22Rv1 (cell line): ENCODE results near the gene HELZ.

ENCODE experiments used
- H3K27ac ChIP-seq: fragments of 450-650 bp; 2 replicates; pipeline ENCODE4 v1.5.1; 2017
- ZFX ChIP-seq: fragments of 450-650 bp; IDR thresholded peaks from 2 replicates; pipeline ENCODE4 v1.6.1; 2017; ENCODE audit warnings: antibody characterized with exemption, borderline replicate concordance
- TF ChIP-seq, protein P1 (sequence below): fragments of 450-650 bp; IDR thresholded peaks from 2 replicates; pipeline ENCODE4 v1.5.1; 2017; ENCODE audit warnings: mild to moderate bottlenecking

Gene HELZ

DNA sequence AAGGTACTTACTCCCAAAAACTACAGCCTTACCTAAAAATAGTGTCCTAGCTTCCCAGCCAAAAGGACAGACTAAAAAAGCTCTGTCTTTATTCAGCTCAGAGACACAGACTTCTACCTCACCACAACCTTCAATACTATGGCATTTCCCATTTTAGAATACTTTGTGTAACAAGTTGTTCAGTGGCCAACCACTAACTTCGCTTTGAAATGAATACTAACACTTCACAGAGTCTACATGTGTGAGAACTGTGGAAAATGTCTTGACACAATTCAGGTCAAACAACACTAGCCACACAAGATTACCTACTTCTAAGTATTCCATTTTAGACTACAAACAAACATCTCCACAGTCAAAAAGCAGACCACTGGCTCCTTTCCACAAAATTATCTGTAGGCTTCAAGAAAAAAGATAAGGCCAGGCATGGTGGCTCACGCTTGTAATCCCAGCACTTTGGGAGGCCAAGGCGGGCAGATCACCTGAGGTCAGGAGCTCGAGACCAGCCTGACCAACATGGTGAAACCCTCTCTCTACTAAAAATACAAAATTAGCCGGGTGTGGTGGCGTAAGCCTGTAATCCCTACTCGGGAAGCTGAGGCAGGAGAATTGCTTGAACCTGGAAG, 3.2 kb downstream of the HELZ start:
- no peak for TF ChIP-seq ZFX
- TF ChIP-seq, protein P1, sequence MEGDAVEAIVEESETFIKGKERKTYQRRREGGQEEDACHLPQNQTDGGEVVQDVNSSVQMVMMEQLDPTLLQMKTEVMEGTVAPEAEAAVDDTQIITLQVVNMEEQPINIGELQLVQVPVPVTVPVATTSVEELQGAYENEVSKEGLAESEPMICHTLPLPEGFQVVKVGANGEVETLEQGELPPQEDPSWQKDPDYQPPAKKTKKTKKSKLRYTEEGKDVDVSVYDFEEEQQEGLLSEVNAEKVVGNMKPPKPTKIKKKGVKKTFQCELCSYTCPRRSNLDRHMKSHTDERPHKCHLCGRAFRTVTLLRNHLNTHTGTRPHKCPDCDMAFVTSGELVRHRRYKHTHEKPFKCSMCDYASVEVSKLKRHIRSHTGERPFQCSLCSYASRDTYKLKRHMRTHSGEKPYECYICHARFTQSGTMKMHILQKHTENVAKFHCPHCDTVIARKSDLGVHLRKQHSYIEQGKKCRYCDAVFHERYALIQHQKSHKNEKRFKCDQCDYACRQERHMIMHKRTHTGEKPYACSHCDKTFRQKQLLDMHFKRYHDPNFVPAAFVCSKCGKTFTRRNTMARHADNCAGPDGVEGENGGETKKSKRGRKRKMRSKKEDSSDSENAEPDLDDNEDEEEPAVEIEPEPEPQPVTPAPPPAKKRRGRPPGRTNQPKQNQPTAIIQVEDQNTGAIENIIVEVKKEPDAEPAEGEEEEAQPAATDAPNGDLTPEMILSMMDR: no peak
- no peak overlapping the region for H3K27ac ChIP-seq

DNA sequence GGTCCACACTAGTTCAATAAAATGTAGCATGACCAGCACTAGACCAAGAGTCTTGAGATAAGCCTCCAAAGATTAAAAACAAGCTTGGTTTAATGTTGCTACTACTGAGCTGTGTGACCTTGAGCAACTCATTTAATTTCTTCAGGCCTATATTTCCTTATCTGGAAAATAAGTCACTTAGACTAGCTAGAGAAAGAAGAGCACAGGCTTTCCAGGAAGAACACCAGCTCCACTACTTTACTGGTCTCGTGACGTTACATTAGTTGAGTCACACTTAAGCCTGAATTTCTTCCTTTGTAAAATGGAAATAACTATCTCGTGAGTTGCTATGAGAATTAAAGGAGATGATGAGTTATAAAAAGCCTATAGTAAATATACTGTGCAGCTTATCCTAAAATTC, 5.4 kb downstream of the HELZ start:
- TF ChIP-seq, protein P1: no peak
- no peak for TF ChIP-seq ZFX
- no peak overlapping the region for H3K27ac ChIP-seq

DNA sequence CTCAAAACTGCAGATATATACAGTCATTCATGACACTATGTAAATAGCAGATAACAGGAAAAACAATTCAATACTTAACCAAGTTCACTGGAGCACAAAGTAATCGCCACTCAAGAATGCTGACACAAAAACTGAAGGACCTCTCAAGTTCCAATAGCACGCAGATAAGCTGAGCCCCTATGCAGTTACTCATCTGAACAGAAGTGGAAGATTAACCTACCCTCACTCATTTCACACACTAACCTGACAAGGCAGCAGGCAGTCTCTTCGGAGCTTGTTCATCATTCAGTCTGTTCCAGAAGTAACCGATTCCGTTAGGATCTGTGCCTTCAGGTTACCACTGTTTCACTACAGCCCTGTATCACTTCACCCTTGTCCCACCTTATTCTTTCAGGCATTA, 6.0 kb downstream of the HELZ start:
- no peak overlapping the region for H3K27ac ChIP-seq
- TF ChIP-seq, protein P1: no peak
- TF ChIP-seq ZFX: no peak

DNA sequence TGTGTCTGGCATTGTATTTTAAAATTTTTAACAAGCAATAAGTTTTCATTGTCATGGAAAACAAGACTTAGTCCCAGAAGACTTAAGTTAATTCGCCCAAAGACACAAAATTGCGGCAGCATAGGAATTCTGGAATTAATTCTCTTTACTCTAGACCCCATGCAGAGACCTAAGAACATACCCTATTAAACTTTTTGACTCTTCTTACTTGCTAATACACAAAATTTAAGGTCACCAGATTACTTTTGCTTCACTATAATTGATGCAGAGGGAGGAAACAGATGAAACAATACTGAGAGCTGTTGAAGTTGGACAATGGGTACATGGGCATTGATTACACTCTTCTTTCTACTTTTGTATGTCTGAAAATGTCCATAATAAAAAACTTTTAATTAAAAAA, 12.6 kb downstream of the HELZ start:
- no peak for TF ChIP-seq ZFX
- TF ChIP-seq, protein P1: no peak
- no peak overlapping the region for H3K27ac ChIP-seq

DNA sequence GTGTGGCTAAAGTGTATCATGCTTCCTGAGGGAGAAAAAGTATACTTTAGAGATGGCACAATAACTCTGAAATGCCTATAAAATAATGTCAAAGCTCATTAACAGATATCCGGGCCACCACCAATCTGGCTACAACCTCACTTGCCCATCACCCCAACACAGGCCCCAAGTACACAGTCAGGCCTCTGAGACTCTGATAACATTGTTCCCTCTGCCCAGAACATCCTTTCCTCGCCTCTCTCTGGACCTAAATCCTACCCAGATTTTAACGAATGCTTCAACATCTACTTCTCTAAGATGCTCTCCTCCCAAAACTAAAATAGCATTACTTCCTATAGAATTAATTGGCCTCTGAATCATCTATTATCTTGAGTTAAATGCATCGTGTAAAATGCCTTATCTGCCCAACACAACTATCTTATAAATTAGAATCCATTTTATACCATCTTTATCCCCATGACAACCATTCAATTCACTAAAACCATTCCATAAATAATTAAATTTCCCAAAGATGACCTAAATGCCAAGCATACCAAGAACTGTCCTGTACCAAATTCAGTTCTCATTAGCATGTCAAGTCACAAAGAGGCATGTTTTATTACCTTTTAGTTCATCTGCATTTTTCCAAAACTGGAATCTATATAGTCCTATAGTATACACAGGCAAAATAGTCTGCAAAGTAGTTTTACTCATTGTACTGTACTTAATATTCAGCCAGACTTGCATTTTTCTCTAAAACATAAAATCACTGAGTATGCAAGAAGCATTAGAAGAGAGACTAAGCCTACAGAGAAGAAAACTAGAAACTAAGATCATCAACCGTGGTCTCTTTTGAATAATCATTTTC, 15.7 kb downstream of the HELZ start:
- TF ChIP-seq ZFX: no peak
- TF ChIP-seq, protein P1: no peak
- H3K27ac ChIP-seq: no peak overlapping the region

DNA sequence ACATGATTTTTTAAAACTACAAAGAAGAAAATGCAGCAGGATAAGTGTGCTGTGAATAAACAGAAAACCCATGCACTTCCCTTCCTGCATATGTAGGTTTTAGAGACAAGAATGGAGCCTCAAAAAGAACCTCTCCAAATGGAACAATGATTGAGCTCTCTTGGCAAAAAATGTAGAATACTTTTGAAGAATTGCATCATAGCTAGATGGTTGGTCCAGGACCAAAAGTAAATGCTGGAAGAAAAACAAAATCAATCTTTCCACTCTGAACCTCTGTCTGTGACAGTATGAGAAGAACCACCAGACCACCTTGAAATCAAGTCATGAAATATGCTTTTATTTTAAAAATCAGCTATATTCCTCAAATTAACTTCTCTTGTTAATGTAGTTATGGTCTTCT, 17.5 kb downstream of the HELZ start:
- no peak overlapping the region for H3K27ac ChIP-seq
- TF ChIP-seq, protein P1: no peak
- TF ChIP-seq ZFX: no peak

DNA sequence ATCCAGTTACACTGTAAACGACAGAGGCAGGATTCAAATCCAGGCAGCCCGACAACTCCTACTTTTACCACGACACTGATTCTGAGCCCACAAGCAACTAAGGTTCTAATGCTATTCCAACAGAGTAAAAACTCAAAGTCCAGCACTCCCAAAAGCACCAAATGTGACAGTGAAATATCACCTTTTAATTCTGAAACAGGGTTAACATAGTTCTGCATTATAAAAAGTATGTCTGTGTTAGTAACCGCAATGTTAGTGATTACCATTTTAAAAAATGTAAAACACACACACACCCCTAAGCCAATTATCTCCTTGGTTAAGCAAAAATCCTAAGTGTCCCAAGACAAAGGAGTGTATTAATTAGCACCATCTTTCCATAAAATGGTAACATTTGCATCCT, 19.7 kb downstream of the HELZ start:
- H3K27ac ChIP-seq: no peak overlapping the region
- TF ChIP-seq, protein P1: no peak
- no peak for TF ChIP-seq ZFX
